ENCODE data around the gene TMA7. TPM values are rescaled to one million over a fixed set of nuclear protein-coding genes. Genes with fewer than 3 reads are reported as not detected.

The TMA7 gene
- total and polyA plus RNA-seq, 2 of the 13 experiments (the other 11 are each of a cell fraction or from before 2014, with no cell fraction given): 100 to 486 TPM

- no peak for TF ChIP-seq NFIB (CRISPR knock-in tag; IDR thresholded peaks at IDR 0.05; ENCODE audit: borderline replicate concordance)
- TF ChIP-seq ZNF296 (CRISPR knock-in tag; conservative IDR thresholded peaks at IDR 0.05): peak; percentile 61; the same call in 1 of the 2 replicates
- TF ChIP-seq ZBTB7A (CRISPR knock-in tag; IDR thresholded peaks at IDR 0.05): no peak; the same call in 1 of the 2 replicates
- no peak for TF ChIP-seq ZNF207 (IDR thresholded peaks at IDR 0.05; ENCODE audit: borderline replicate concordance)
- TF ChIP-seq FOSL1 (CRISPR knock-in tag; IDR thresholded peaks at IDR 0.05; ENCODE audit: borderline replicate concordance): no peak
- no peak for TF ChIP-seq ZC3H13 (CRISPR knock-in tag; IDR thresholded peaks at IDR 0.05)
- no peak for TF ChIP-seq ZFP82 (CRISPR knock-in tag; IDR thresholded peaks at IDR 0.05; ENCODE audit: borderline replicate concordance)
- TF ChIP-seq ADNP (CRISPR knock-in tag; IDR thresholded peaks at IDR 0.05): no peak
- no peak for TF ChIP-seq DNMT3B (CRISPR knock-in tag; conservative IDR thresholded peaks at IDR 0.05)
- 0 out of 2 replicates have a peak, but pooled peaks have one; percentile 20 for TF ChIP-seq SP2 (CRISPR knock-in tag; IDR thresholded peaks at IDR 0.05)
- no peak for TF ChIP-seq MED8 (CRISPR knock-in tag; IDR thresholded peaks at IDR 0.05; ENCODE audit: insufficient replicate concordance)
- TF ChIP-seq MLX (CRISPR knock-in tag; IDR thresholded peaks at IDR 0.05): no peak
- no peak; the same call in 1 of the 2 replicates for TF ChIP-seq MEF2D (CRISPR knock-in tag; IDR thresholded peaks at IDR 0.05)
- TF ChIP-seq ZNF883 (CRISPR knock-in tag; IDR thresholded peaks at IDR 0.05; ENCODE audit: not compliant biosample characterization): peak; percentile 53
- TF ChIP-seq POLR2AphosphoS5 (IDR thresholded peaks at IDR 0.05; ENCODE audit: low read depth, low read length): no peak
- no peak for TF ChIP-seq ZNF275 (CRISPR knock-in tag; IDR thresholded peaks at IDR 0.05; ENCODE audit: borderline replicate concordance)
- 0 out of 2 replicates have a peak, but pooled peaks have one; percentile 29 for TF ChIP-seq ZNF383 (CRISPR knock-in tag; IDR thresholded peaks at IDR 0.05; ENCODE audit: borderline replicate concordance)
- TF ChIP-seq ZNF747 (CRISPR knock-in tag; IDR thresholded peaks at IDR 0.05; ENCODE audit: borderline replicate concordance): no peak
- TF ChIP-seq ZNF276 (CRISPR knock-in tag; IDR thresholded peaks at IDR 0.05; ENCODE audit: low read depth): 0 out of 2 replicates have a peak, but pooled peaks have one; percentile 50
- peak; percentile 42 for TF ChIP-seq ZNF781 (CRISPR knock-in tag; IDR thresholded peaks at IDR 0.05; ENCODE audit: borderline replicate concordance, not compliant biosample characterization)
- 0 out of 2 replicates have a peak, but pooled peaks have one; percentile 9 for TF ChIP-seq EED (CRISPR knock-in tag; IDR thresholded peaks at IDR 0.05)
- TF ChIP-seq, protein P1, sequence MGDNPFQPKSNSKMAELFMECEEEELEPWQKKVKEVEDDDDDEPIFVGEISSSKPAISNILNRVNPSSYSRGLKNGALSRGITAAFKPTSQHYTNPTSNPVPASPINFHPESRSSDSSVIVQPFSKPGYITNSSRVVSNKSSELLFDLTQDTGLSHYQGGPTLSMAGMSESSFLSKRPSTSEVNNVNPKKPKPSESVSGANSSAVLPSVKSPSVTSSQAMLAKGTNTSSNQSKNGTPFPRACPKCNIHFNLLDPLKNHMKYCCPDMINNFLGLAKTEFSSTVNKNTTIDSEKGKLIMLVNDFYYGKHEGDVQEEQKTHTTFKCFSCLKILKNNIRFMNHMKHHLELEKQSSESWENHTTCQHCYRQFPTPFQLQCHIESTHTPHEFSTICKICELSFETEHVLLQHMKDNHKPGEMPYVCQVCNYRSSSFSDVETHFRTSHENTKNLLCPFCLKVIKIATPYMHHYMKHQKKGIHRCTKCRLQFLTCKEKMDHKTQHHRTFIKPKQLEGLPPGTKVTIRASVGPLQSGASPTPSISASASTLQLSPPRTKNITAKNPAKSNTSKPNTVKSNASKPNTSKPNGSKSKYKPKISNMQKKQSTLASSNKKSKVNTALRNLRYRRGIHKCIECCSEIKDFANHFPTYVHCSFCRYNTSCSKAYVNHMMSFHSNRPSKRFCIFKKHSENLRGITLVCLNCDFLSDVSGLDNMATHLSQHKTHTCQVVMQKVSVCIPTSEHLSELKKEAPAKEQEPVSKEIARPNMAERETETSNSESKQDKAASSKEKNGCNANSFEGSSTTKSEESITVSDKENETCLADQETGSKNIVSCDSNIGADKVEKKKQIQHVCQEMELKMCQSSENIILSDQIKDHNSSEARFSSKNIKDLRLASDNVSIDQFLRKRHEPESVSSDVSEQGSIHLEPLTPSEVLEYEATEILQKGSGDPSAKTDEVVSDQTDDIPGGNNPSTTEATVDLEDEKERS (CRISPR knock-in tag; IDR thresholded peaks at IDR 0.05): no peak
- peak; percentile 91 for TF ChIP-seq RFX1 (IDR thresholded peaks at IDR 0.05)
Observed at GRCh38 chr3:48465531-48466378, 25.7 kb downstream of the TMA7 start (continued).
